Activated CD8-positive, alpha-beta memory T cell treated with anti-CD3 and anti-CD28 coated beads, Interleukin-2, amount 50 U/mL, for 1 hour (primary cell): Measurements from ENCODE around the gene FOXO3B.
"Not testable (repeated sequence)": the region's sequence is repeated elsewhere in the genome, so short reads cannot be mapped to it uniquely, and the experiment has no call there.

Experiments used
- DNase-seq: peaks from one replicate; pipeline ENCODE4 v3.0.0-alpha.2; 2020; ENCODE audit errors: extremely low read depth

FOXO3B gene

GRCh38 chr17:18650094-18650493 lies 32.0 kb downstream of the FOXO3B start:
- not testable (repeated sequence) for DNase-seq

GRCh38 chr17:18644291-18644690 lies 37.8 kb downstream of the FOXO3B start, which contains the start of gene TBC1D28:
Gene TBC1D28 (minus strand): TSS chr17:18644391. CDS start chr17:18641352, 3,039 bp downstream.
- DNase-seq = not testable (repeated sequence)

GRCh38 chr17:18643124-18643523 lies 39.0 kb downstream of the FOXO3B start:
- DNase-seq = not testable (repeated sequence)

DNA sequence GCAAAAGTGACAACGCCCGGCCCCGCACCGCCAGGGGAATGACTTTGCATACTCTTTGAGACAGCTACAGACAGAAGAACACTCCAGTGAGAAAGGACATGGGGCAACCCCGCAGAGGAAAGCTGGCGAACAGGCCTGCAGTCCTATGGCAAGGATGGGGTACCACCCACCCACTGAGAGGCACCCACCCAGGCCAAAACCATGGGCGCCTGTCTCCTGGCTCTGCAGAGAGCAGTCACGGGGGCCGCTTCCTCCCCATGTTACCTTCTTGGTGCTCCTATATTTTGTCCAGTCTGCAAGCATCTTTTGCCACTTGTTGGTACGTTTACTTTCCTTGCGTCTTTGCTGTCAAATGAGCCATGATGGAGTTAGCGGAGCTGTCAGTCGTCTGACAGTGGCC lies 43.8 kb downstream of the FOXO3B start:
- not testable (repeated sequence) for DNase-seq

GRCh38 chr17:18636237-18636636 lies 45.9 kb downstream of the FOXO3B start:
- DNase-seq = not testable (repeated sequence)

GRCh38 chr17:18635773-18636172 lies 46.3 kb downstream of the FOXO3B start:
- DNase-seq = not testable (repeated sequence)

- DNase-seq = not testable (repeated sequence)
These were observed 47.4 kb downstream of the FOXO3B start for GRCh38 chr17:18634550-18635263.
